T-helper 1 cell (primary cell): ENCODE results near the gene SH3RF3.

Experiments
- DNase-seq, 5 donors: peaks; one replicate each; pipeline ENCODE4 v3.0.0-alpha.2; 2012 to 2020

SH3RF3 gene

DNA sequence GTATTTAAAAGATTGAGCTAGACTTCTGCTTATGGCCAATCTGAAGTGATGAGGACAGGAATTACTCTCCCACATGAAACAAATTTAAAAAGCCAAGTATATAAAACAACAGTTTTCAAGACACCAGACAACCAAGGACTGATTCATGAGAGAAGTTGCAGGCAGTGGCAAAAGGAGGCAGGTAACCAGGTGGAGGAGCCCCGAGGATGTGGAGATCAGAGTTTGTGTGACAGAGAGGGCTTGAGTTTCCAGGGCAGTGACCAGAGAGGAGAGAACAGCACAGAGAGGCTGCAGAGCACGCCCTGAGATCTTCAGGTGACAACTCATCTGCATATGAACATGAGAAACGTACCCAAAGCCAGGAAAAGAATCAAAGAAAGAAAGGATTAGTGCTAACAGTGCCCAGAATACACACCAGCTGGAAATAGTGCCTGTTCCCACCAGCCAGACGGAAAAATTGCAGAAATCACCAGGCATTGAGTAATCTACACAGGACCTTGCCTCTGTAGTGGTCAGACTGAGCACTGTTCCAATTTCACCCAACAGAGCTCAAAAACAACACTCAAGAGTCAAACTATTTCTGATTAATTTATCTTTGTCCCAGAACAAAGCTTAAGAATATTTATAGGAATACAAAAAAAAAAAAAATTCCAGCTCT lies 311.6 kb downstream of the SH3RF3 start:
- DNase-seq, result no peak

DNA sequence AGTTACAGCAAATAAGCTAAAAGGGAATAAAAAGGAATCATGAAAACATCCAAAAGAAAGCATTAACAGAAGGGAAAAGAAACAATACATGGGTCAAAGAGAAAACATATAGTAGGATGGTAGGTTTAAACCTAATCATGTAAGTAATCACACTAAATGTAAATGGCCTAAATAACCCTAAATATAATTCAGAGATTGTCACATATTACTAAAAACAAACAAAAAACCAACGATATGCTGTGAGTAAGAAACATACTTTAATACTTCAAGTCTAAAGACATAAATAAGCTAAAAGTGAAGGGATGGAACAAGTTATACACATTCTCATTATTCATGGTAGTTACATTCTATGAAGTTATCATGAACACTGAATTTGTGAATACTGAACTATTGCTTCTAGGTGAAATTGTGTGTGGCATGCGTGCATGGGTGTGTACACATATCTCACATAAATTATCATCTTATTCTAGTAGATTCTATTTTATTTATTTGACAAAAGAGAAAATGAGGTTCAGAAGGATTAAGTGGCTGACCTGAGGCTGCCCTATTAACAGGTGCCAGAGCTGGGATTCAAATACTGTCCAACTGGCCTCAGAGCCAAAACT lies 313.8 kb downstream of the SH3RF3 start:
- no peak for DNase-seq

DNA sequence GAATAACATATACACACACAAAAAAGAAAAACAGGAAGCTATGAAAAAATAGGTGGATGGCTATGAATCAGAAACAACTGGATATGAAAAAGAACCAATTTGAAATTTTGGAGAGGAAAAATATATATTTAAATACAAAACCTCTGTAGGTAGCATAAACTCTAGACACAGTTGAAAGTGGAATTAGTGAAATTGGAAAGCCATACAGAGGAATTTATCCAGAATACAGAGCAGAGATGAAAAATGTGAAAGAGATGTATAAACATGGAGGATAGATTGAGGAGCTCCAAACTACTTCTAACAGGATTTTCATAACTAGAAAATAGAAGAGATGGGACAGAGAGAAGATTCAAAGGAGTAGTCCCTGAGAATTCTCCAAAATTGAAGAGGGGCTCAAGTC lies 315.9 kb downstream of the SH3RF3 start:
- DNase-seq, result no peak

DNA sequence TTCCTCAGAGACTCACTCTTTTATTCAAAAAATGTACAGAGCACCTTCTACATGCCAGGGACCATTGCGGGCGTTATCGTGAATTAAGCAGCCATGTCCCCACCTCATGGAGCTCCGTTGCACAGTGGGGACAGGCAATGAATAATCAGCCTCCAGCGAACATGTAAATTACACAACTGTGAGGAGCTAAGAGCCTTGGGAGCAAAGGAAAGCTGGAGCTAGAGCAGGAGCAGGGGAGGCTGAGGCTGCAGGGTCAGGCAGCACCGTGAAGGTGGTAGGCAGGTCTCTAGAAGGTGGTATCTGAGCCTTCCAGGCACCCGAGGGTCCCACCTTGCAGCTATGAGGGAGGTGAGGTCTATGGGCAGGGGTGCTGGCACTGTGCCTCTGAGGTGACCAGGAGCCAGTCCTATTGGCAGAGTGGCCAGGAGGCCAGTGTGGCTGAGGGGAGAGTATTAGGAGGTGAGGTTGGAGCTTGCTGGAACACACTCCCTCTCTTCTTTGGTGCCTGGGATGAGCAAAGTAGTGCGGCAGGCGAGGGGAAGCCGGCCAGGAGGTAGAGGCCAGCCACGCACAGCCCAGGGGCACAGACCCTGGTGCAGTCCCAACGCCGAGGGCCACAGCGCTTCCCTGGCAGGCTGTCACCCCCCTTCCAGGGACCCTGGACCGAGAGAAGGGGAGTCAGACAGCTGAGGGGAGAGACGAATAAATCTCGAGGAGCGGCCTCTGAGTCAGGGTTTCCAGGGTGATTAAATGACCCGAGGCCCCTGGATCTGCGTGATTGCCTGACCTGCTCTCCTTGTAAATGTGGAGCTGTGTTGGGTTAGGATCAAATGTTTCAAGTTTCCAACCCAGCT lies 317.5 kb downstream of the SH3RF3 start:
- no peak for DNase-seq

DNA sequence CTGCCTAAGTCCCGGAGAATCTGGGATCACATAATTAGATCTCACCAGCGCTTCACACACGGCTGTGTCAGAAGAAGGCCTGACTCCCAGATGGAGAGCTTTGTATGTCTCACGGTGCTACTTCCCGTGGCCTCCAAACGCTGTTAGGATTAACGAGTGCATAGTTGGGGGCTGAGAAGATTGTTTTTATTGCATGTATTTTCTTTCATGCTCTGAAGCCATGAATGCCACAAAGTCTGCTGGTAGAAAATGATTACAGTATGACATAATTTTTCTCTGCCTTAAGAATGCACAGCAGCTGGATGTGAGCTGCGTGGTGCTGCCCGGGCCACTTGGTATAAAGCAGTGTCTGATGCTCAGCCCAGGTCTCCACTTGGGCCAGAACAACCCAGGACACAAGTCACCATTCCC lies 318.3 kb downstream of the SH3RF3 start:
- no peak for DNase-seq

DNA sequence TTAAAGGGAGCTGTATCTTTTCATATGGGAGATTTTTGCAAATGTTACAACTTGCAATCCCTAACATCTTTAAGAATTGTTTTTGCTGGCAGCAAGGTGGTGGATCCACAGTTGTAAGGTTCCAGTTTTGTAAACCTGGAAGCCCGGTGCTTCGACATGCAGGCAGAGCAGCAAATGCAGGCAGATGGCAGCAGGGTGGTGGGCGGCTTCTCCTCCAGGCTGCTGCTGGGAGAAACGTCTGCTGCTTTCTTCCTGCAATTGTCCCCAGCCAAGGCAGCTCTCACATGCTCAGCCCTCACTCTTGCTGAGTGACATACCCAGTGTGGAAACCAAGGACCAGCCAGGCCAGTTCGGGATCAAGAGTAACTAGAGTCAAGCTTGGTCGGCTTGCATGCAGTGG lies 318.8 kb downstream of the SH3RF3 start:
- no peak for DNase-seq

DNA sequence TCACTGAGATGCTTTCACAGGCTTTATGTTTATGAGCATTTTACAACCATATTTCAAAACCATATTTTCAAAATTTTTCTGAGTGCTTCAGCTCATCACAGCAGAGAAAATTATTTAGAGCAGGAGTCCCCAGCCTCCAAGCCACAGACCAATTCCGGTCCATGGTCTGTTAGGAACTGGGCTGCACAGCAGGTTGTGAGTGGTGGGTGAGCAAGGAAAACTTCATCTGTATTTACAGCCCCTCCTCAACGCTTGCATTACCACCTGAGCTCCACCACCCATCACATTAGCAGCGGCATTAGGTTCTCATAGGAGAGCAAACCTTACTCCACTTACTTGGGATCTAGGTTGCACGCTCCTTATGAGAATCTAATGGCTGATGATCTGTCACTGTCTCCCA lies 319.2 kb downstream of the SH3RF3 start:
- no peak for DNase-seq

DNA sequence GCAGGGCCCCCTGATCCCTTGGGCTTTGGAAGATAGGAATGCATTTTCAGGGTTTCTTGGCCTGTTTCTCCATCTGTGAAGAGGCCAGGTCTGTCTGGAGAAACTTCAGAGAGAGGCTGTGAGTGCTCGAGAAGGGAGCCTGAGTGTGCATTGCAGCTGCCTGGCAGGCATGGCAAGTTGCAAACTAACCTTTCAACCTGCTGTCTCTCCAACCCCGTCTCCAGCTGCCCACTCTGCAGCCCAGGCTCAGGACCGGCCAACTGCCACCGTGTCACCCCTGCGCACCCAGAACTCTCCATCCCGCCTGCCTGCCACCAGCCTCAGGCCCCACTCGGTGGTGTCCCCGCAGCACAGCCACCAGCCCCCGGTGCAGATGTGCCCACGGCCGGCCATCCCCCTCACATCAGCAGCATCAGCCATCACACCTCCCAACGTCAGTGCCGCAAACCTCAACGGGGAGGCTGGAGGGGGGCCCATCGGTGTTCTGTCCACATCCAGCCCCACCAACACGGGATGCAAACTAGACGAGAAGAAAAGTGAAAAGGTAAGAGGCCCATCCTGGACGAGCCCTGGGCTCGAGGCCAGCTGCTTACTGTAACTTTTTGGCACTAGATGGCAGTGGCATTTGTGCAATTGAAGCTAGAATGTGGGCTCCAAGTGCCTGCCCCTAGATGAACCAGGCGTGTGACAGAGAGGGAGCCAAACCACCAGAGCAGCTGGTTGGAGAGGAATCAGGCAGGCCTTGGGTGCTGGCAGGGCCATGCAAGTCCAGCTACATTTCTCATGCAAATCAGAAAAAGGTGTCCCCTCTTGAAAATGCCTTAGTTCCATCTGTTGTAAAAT lies 320.2 kb downstream of the SH3RF3 start:
- no peak for DNase-seq

DNA sequence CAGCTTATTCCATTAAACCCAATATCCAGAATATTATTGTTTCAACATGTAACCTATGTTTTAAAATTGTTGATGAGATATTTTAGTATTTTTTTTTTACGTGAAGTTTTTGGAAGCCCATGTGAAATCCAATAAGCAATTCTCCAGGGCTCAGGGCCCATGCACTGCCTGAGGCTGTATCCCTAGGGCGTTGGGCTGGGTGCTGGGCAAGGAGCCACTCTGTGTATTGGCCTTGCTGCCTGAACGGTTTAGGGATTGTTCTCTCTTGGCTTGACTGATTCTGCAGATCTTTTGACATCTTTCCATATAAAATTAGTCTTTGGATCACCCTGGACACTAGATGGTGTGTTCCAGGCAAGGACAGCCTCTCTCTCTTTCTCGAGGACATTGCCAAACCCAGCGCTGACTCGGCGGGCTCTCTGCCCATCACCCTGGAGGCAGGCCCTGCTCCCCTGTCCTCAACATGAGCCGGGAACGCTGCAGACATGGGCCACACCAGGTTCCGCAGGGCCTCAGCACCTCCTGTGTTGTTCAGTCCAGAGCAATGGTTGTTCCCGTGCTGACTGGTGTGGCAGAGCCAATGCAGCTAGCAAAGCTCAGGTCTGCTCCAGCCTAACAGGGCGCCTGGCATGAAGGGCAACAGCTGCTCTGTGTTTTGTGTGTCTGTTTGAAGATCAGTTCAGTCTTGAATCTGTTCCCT lies 321.7 kb downstream of the SH3RF3 start:
- DNase-seq, result no peak

DNA sequence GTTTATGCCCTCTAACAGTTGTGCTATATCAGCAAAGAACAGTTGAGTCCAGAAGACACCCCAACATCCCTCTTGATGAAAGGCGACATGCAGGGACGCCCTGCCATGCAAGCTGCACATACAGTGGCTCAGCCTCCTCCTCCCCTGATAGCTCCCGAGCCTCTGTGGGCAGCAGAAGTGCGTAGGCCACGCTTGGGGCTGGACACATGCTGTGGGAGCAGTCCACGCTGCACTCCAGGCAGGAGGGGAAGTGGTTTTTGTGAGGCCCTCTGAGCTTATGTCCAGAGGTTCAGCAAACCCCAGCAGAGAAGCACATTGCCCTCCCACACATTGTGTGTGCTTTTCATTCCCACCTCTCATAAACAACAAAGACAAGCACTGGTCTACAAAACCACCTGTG lies 322.7 kb downstream of the SH3RF3 start:
- DNase-seq, result no peak

DNA sequence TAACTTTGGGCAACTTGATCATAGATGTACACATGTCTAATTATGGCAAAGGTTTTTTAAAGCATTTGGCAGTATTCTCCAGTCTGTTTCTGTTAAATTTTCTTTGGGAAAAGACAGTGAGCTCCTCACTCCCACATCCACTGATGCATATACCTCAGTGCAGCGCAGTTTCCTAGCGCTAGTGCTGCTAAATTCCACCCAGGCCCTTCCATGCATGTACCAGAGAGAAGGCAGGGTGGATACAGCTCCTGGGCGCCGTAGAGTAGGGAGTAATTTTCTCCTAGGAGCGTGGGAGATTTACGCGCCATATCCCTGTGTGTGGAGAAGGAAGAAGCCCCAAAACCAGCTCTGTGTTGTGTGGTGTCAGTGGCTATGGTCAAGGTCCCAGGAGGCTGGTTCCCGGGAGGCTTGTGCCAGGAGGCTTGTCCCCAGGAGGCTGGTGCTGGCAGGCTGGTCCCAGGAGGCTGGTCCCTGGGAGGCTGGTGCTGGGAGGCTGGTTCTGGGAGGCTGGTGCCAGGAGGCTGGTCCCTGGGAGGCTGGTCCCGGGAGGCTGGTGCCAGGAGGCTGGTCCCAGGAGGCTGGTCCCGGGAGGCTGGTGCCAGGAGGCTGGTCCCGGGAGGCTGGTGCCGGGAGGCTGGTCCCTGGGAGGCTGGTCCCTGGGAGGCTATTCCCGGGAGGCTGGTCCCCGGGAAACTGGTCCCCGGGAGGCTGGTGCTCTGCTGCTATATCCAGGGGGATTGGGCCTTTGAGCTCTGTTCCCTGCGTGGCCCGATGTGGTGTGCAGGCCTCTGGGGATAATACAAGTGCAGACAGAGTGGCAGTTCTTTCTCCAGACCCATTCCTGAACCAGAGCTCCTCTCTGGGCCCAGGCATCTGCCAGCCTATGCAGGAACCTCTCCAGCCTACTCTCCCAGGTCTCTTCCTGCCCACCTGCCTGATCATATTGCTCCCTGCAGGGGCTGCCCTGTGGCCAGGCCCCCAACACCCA lies 323.6 kb downstream of the SH3RF3 start:
- DNase-seq, result no peak

DNA sequence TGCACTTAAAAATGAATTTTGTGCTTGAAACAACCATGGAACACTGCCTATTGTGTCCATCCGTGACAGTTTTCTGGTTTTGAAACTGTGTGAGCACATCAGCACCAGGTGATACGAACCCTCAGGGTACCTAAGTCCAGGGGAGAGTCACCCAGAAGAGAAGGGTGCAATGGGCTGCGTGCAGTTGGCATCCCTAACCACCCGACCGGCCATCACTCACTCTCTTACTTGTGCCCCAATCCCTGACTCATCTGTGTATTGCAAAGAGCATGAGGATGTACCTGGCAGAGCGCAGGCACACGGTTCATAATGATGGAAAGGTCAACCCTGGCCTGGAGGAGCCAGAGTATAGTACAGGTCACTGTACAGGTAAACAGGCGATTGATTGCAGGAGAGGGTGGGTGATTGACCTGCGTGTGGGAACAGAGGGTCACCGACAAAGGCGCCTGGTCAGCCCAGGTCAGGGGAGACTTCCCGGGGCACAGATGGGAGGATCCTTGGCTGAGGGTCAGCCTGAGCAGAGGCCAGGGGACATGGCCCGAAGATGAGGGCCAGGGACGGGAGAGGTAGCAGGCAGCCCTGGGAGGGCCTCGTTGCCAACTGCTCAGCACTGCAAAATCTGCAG lies 324.5 kb downstream of the SH3RF3 start:
- DNase-seq, result no peak

DNA sequence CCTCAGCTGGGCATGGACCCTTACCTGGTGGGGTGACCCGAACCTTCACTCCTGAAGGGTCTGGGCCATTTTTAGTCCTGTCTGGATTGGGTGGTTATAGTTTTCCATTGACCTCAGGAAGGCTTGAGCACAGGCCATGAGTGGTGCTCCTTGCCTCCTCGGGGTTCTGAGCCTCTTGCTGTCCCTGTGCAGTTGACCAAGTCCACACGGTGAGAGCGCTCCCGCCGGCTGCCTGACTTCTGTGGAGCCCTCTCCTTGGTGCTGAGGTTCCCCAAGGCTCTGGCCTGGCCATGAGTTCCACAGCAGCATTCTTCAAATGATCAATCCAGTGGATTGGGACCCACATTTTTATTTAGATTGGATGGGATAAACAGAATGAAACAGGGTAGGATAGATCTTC lies 325.3 kb downstream of the SH3RF3 start:
- no peak for DNase-seq

DNA sequence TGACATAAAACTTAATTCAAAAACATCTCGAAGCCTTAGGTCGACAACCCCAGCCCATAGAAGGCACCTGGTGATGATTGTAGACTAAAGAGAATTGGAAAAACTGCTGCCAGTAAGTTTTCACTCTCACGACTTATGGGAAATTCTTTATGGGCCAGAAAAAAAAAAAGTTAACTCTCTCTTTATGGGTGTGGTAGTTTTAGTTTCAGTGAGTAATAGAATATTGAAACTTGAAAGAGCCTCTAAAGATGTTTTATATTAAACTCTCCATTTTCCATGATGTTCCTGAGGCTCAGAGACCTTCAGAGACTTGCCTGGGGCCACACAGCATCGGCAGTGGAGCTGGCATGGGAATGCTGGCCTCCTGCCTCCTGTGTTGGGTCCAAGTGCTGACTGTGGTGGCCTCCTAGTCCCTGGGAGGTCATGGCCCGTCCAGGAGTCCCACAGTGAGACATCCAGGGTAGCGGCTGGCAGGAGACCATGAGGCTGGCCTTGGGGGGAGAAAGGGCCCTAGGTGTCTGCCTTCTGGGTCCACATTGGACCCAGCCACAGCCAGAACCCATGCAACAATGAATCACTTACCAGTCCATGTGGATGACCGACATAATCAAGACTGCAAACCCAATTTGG lies 325.9 kb downstream of the SH3RF3 start:
- DNase-seq, result no peak

DNA sequence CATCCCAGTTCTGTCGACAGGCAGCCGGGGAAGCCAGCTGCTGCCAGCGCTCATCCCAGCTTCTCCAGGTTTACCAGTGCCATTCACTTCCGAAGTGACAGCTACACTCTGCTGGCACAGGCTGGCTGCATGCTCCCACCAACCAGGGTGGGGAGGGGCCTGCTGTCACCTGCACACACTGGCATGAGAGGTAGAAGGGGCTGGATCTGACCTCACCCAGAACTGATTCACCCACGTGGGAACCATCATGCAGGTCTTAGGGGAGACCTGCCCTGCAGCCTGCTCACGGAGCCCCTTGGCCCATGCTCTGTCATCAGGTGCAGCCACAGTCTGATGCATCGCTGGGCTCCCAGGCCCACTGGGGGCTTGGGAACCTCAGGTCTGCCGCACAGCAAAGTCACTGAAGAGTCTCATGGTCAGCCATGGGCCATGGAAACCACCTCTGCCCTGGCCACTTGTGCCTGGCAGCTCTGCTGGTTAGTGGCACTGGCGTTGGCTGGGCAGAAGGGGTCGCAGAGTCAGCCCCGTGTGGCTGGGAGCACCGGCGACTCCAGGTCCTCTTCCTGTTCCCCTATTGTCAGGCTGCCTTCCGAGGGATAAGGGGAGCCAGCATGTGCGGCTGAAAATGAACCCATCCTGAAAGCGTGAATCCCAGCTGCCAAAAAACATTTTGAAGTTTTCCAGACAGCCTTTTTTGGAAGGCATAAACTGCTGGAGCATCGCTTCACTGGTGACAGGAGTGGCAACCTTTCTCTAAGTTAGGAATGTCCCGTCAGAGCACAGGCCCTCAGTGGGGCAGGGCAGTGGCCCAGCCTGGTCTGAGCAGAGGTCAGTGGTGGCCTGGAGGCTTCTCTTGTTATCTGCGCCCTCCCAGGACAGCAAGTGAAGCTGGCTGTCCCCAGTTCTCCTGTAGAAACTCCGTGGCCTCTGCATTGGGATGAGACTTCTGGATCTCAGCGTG lies 327.0 kb downstream of the SH3RF3 start:
- no peak for DNase-seq

DNA sequence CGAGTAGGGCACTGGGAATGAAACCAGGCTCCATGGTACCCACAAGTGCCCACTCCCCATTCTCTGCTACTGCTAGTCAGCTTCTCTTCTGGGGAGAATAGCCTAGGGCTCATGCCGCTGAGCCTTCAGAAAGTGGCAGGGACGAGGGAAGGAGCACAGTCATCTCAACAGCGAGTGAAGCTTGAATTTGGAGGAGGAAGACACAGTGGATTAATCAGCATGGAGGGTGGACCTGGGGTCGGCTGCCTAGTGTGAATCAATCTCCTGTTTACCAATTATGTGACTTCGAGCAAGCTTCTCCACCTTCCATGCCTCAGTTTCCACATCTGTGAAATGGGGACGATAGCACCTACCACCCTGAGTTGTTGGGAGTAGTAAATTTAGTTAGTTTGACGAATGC lies 327.8 kb downstream of the SH3RF3 start:
- DNase-seq, result no peak

DNA sequence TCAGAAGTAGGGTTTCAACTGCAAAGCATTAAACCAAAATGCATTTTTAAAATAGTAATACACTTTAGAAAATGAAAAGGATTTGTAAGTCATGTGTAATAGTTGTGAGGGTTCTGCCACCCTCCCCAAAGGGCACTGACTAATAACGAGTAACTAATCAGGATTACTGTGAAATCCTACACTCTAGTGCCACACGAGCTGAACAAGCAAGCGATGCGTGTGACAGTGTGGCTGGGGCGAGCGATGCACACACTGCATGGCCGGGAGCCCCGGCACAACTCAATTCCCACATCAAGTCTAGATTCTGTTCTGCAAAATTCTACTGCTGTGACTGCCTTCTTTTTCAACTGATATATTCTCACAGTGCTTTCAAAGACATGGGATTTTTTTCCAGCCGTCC lies 328.4 kb downstream of the SH3RF3 start:
- no peak for DNase-seq

DNA sequence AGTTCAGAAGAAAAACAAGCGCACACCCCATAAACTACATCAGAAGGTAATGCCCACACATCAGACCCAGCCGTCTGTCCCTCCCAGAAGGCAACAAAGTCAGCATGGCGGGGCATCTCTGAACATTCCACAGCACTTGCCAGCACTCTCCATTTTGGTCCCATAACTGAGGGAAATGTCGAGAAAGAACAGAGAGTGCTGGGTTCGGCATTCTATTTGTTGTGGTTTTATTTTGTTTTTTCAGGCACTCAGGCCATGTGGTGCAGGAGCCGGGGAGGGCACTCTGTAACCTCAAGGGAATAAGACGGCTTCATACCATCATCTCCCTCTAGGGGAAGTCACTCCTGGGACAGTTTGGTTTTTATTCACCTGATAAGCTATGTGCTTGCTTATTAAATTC lies 328.8 kb downstream of the SH3RF3 start:
- DNase-seq, result no peak

DNA sequence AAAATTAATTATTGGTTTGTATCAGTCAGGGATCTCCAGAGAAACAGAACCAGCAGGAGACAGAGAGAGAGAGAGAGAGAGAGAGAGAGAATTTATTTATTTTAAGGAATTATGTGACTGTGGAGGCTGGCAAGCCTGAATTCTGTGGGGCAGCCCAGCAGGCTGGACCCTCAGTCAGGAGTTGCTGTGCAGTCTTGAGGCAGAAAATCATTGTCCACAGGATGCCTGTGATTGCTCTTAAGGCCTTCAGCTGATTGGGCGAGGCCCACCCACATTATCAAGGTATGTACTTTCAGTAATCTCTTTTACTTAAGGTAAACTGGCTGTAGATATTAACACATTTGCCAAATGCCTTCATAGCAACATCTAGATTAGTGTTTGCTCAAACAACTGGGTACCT lies 329.5 kb downstream of the SH3RF3 start:
- DNase-seq, result no peak
